NK-92 (cell line): ENCODE measurements around the gene CDKN2D.
"Not testable (repeated sequence)": the region's sequence is repeated elsewhere in the genome, so short reads cannot be mapped to it uniquely, and the experiment has no call there.

Experiments
- DNase-seq: peaks from one replicate; lab custom pipeline; 2025; ENCODE audit not compliant: unreplicated experiment; lab: John Stamatoyannopoulos, UW

The CDKN2D gene

GRCh38 chr19:10552510-10553053 is 16.2 kb downstream of the CDKN2D start:
- DNase-seq, result no peak

DNA sequence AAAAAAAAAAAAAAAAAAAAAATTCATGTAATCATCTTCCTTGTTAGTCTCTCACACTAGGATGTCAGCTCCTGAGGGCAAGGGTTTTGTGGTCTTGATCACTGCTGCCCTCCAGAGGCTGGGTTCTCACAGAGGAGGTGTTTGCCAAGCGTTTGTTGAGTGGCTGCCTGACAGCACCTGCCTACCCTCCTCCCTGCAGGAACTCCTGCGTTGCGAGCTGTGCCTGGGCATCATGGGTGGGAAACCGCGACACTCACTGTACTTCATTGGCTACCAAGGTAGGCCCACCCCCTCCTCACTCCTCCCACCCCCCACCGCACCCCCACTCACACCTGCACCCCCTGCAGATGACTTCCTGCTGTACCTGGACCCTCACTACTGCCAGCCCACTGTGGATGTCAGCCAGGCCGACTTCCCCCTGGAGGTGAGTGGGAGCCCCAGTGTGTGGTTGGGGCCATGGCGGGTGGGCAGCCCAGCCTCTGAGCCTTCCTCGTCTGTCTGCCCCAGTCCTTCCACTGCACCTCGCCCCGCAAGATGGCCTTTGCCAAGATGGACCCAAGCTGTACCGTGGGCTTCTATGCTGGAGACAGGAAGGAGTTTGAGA is 17.0 kb downstream of the CDKN2D start:
- DNase-seq, result no peak

DNA sequence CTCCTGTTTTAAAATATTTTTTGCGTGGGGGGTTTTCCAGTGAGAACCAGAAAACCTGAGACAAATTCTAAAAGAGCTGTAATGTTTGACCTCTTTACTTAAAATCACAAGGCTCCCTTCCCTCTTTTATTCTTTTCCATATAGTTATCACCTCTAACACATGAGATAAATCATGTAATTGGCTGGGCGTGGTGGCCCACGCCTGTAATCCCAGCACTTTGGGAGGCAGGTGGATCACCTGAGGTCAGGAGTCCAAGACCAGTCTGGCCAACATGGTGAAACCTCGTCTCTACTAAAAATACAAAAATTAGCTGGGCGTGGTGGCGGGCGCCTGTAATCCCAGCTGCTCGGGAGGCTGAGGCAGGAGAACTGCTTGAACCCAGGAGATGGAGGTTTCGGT is 17.8 kb downstream of the CDKN2D start:
- not testable (repeated sequence) for DNase-seq

- DNase-seq, result no peak
Measured at GRCh38 chr19:10550336-10550735, 18.4 kb downstream of the CDKN2D start.

DNA sequence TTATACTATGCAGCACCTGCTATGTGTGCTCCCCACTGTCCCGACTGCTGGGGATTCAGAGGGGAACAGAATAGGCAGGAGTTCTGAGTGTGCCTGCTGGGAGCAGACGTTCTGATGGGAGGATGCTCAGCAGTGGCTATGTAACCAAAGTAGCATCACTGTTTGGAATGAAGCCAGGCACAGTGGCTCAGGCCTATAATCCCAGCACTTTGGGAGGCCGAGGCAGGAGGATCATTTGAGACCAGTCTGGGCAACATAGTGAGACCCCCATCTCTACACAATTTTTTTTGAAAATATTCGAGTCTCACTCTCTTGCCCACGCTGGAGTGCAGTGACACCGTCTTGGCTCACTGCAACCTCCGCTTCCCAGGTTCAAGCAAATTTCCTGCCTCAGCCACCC is 19.0 kb downstream of the CDKN2D start:
- no peak for DNase-seq

DNA sequence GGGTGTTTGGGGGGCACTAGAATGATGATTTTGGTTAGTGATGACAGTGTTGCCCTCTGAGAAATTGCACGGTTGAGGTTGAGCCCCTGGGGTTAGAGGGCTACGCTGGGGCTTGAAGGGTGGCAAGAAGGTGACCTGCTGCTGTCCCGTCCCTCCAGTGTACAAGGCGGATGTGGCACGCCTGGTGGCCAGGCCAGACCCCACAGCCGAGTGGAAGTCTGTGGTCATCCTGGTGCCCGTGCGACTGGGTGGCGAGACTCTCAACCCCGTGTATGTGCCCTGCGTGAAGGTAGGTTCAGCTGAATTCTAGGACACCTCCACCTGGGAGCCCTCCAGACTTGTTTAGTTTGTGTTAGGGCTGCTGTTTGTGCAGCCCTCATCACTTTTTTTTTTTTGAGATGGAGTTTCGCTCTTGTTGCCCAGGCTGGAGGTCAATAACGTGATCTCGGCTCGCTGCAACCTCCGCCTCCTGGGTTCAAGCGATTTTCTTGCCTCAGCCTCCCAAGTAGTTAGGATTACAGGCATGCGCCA is 20.0 kb downstream of the CDKN2D start:
- no peak for DNase-seq

DNA sequence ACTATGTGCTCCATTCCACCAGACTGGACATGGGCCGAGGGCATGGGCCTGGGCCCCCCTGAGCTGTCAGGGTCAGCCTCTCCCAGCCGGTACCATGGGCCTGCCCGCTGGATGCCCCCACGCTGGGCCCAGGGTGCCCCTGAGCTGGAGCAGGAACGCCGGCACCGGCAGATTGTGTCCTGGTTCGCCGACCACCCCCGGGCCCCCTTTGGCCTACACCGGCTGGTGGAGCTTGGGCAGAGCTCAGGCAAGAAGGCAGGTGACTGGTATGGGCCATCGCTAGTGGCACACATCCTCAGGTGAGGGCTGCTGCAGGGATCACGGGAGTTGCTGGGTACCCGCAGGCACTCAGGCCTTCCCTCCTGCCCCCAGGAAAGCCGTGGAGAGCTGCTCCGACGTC is 22.0 kb downstream of the CDKN2D start:
- no peak for DNase-seq

DNA sequence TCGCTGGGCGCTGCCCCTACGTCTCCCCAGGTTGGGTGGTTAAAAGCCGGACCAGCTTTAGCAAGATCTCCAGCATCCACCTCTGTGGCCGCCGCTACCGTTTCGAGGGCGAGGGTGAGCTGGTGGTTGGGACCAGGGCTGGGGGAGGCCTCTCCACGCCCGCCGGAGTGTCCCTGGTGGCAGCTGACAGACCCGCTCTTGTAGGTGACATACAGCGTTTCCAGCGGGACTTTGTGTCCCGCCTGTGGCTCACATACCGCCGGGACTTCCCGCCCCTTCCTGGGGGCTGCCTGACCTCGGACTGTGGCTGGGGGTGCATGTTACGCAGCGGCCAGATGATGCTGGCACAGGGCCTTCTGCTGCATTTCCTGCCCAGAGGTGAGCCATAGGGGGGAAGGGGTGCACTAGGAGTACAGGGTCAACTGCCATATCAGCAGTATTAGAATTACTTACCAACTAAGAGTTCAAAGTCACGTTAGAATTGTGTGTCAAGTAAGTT is 24.0 kb downstream of the CDKN2D start:
- no peak for DNase-seq

DNA sequence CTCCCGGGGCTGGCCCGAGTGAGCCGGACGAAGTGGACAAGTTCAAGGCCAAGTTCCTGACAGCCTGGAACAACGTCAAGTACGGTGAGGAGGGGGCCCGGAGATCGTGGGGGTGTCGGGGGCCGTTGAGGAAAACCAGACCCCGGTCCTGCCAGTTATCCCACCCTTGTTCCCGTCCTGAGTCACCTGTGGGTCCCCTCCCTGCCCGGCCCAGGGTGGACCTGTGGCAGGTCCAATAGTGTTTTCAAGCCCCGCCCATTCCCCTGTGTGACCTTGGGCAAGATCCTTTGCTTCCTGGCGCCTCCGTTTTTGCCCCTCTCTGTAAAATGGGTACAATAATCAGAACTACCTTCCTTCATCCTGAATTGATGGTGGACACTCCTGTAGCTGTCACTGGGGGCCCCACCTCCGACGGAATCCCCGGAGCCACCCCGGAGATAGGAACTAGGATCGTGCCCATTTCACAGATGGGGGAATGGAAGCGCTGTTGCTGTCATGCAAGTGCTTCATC is 24.5 kb downstream of the CDKN2D start:
- DNase-seq, result no peak

- no peak for DNase-seq
Measured at GRCh38 chr19:10543420-10544241, 25.1 kb downstream of the CDKN2D start, which contains the start of gene ATG4D. TSS of gene ATG4D (plus strand) at chr19:10543904. CDS start at chr19:10544091, 187 bp downstream.

DNA sequence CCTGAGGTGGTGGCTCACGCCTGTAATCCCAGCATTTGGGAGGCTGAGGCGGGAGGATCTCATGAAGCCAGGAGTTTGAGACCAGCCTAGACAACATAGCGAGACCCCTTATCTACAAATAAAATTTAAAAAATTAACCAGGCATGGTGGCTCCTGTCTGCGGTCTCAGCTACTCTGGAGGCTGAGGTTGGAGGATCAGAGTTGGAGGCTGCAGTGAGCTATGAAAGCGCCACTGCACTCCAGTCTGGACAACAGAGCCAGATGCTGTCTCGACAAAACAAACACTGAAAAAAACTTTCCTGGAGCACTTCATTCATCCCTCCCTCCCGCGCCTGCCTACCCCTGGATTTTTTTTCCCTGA is 25.7 kb downstream of the CDKN2D start:
- DNase-seq, result no peak

DNA sequence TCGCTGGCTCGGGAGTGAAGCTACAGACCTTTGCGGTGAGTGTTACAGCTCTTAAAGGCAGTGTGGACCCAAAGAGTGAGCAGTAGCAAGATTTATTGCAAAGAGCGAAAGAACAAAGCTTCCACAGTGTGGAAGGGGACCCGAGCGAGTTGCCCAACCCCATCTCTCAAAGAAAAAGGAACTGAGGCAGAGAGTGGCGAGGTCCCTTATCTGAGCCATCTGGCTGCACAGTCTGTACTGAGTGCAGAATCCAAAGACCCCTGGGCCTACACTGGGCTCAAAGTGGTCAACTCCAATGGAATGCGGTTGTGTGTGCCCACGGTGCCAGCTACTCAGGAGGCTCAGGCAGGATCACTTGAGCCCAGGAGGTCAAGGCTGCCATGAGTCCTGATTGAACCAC is 29.8 kb downstream of the CDKN2D start:
- not testable (repeated sequence) for DNase-seq

DNA sequence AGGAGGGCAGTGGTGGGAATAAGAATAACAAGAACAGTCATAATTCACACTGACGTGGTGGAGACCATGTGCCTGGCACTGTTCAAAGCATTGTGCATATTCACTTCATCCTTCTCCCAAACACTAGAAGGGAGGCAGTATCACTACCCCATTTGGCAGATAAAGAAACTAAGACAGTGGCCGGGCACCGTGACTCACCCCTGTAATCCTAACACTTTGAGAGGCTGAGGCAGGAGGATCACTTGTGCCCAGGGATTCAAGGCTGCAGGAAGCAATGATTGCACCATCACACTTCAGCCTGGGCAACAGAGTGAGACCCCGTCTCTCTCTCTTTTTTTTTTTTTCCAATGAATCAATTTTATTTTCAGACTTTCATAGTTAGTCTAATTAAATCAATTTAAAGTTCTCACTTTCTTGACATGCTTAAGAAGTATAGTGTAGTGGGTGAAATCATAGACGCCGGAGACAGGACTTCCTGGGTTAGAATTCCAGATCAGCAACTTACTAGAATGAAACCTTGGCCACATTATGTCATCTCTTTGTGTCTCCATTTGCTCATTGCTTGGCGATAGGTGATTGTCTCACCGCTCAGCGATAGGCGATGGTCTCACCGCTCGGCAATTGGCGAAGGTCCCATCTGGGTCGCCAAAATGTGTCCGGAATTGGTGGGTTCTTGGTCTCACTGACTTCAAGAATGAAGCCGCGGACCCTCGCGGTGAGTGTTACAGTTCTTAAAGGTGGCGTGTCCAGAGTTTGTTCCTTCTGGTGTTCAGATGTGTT is 30.4 kb downstream of the CDKN2D start:
- DNase-seq, result no peak

DNA sequence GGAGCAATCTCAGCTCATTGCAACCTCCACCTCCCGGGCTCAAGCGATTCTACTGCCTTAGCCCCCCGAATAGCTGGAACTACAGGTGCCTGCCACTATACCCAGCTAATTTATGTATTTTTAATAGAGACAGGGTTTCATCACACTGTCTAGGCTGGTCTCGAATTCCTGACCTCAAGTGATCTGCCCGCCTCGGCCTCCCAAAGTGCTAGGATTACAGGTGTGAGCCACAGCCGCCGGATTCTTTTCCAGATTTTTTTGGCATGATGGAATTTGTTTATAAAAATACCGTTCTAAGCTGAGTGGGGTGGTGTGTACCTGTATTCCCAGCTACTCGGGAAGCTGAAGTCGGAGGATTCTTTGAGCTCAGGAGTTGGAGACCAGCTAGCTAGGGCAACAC is 31.1 kb downstream of the CDKN2D start:
- no peak for DNase-seq

DNA sequence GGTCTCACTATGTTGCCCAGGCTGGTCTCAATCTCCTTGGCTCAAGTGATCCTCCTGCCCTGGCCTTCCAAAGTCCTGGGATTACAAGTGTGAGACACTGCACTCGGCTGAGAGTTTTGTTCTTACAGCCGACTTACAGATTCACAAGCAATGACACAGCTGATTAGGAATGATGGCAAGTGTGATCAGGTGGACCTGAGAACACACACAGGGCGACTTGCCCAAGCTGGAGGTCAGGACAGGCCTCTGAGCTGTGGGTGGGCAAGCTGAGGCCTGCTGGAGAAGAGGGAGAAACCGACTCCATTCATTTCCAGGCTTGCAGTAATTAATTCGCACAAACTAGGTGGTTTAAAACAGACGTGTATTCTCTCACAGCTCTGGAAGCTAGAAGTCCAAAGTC is 33.2 kb downstream of the CDKN2D start:
- DNase-seq, result no peak

GRCh38 chr19:10533646-10534386 is 35.0 kb downstream of the CDKN2D start:
- no peak for DNase-seq

- DNase-seq, result no peak
Measured at GRCh38 chr19:10532457-10532856, 36.3 kb downstream of the CDKN2D start.

DNA sequence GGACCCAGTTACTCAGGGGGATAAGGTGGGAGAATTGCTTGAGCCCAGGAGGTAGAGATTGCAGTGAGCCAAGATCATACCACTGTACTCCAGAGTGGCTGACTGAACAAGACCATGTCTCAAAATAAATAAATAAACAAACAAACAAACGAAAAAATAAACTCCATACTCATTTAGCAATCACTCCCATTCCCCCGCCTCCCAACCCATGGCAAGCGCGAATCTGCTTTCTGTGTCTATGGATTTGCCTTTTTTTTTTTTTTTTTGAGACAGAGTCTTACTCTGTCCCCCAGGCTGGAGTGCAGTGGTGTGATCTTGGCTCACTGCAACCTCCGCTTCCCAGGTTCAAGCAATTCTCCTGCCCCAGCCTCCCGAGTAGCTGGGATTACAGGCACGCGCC is 41.9 kb downstream of the CDKN2D start:
- not testable (repeated sequence) for DNase-seq

DNA sequence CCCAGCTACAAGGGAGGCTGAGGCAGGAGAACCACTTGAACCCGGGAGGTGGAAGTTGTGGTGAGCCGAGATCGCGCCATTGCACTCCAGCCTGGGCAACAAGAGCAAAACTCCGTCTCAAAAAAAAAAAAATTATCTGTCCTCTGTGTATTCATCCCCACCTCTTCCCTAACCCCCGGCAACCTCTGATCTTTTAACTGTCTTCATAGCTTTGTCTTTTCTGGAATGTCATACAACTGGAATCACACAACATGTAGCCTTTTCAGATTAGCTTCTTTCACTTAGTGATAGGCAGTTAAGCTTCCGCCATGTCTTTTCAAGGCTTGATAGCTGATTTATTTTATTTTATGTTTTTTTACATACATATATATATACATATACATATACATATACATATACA is 43.1 kb downstream of the CDKN2D start:
- DNase-seq, result no peak

- DNase-seq, result no peak
Measured at GRCh38 chr19:10523135-10523636, 45.6 kb downstream of the CDKN2D start.
